GM12875 (cell line): Measurements from ENCODE around the gene CBY1.

ENCODE experiments used
- H3K4me3 ChIP-seq: one replicate; pipeline ENCODE4 v1.5.1; 2011; ENCODE audit warnings: low read depth, low read length, control low read depth
- CTCF ChIP-seq: IDR thresholded peaks from 2 replicates; pipeline ENCODE4 v1.5.1; 2011; ENCODE audit warnings: low read depth, mild to moderate bottlenecking, control low read depth, inconsistent platforms, low read length, moderate library complexity, borderline replicate concordance; ENCODE audit not compliant: insufficient read depth

CBY1 gene

DNA sequence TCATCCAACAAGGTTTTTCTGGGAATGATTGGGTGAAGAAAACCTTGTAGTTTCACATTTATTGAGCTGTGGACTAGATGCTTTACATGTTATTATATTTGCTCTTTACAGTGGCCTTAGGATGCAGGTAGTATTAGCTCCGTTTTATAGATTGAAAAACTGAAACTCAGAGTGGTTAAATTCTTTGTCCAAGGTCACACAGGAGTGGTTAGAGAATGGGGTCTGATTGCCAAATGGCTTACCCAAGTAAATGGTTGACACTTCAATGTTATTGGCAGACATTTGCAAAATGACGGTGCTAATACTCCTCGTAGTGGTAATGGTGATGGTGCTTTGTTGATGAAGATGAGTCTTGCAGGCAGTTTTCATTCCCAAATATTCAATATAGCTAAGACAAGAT, 51.5 kb downstream of the CBY1 start:
- TF ChIP-seq CTCF, result no peak
- H3K4me3 ChIP-seq, result no peak overlapping the region

GRCh38 chr22:38709306-38709705, 52.9 kb downstream of the CBY1 start:
- no peak for TF ChIP-seq CTCF
- peak overlapping the region; percentile 7 for H3K4me3 ChIP-seq

DNA sequence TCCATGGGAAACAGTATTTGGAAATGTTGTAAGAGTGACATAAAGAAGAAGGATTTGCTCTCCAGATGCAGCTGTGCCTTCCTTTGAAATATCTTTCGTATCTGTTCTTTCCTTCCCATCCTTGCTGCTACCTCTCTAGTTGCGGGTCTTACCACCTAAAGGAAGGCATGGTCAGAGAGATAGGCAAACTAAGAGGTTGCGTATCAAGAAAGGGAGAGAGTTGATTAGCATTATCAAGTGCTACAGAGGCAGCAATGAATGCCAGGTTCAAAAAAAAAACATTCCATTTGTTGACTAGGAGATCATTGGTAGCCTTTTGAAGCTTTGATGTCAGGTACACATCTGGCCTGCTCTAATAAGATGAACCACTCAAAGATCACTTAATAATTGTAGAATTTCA, 53.9 kb downstream of the CBY1 start:
- no peak for TF ChIP-seq CTCF
- no peak overlapping the region for H3K4me3 ChIP-seq

DNA sequence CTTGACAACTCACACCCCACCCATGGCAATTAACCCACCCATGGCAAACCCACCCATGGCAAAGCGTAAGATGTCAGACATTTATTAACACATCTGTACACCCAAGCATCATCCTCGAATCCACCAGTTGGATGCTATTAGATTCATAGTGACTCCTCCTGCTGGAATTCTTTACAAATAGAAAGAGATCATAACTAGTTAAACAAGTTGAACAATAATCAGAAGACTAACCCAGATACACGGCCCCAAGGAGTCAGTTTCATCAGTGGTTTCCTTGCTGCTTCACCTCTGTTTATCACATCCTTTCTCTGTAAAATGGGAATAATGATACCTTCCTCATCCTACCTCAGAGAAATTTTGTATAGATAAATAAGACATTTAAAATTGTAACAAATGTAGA, 54.4 kb downstream of the CBY1 start:
- H3K4me3 ChIP-seq, result no peak overlapping the region
- no peak for TF ChIP-seq CTCF

- TF ChIP-seq CTCF, result no peak
- no peak overlapping the region for H3K4me3 ChIP-seq
Observed at GRCh38 chr22:38712486-38713207, 56.2 kb downstream of the CBY1 start.

- H3K4me3 ChIP-seq, result no peak overlapping the region
- no peak for TF ChIP-seq CTCF
Observed at GRCh38 chr22:38713921-38714320, 57.5 kb downstream of the CBY1 start.

GRCh38 chr22:38715176-38715764, 58.8 kb downstream of the CBY1 start:
- TF ChIP-seq CTCF, result no peak
- no peak overlapping the region for H3K4me3 ChIP-seq
